GM18505 (cell line): ENCODE data around the gene CNTNAP2.
"Not testable (repeated sequence)": the region's sequence is repeated elsewhere in the genome, so short reads cannot be mapped to it uniquely, and the experiment has no call there.

Experiments used
- ATAC-seq: cut with Tn5 transposase; IDR thresholded peaks from one replicate; pipeline ENCODE4 v1.9.1; 2021; ENCODE audit not compliant: unreplicated experiment
- POLR2A ChIP-seq: IDR thresholded peaks from 4 replicates; pipeline ENCODE4 v1.6.1; 2011; ENCODE audit warnings: borderline replicate concordance; ENCODE audit not compliant: insufficient read depth, insufficient read length; ENCODE audit errors: extremely low read depth

Gene CNTNAP2

GRCh38 chr7:146123715-146124114 is 7.1 kb downstream of the CNTNAP2 start:
- ATAC-seq, result no peak
- TF ChIP-seq POLR2A, result no peak

GRCh38 chr7:146126767-146127509 is 10.3 kb downstream of the CNTNAP2 start:
- no peak for ATAC-seq
- TF ChIP-seq POLR2A, result no peak

- no peak for ATAC-seq
- no peak for TF ChIP-seq POLR2A
Observed at GRCh38 chr7:146129296-146129695, 12.7 kb downstream of the CNTNAP2 start.

DNA sequence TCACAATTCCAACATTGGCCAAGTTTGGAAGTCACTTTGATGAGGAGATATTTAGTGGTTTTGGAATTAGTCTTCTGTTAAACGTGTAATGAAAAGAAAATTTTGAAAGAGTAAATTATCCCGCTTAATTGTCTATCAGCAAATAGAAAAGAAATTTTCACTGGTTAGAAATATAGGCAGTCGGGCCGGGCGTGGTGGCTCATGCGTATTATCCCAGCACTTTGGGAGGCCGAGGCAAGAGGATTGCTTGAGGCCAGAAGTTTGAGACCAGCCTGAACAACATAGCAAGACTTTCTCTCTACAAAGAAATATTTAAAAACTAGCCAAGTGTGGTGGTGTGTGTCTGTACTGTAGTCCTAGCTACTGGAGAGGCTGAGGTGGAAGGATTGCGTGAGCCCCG is 13.4 kb downstream of the CNTNAP2 start:
- no peak for TF ChIP-seq POLR2A
- ATAC-seq, result no peak

GRCh38 chr7:146131701-146132100 is 15.1 kb downstream of the CNTNAP2 start:
- no peak for TF ChIP-seq POLR2A
- ATAC-seq, result no peak

DNA sequence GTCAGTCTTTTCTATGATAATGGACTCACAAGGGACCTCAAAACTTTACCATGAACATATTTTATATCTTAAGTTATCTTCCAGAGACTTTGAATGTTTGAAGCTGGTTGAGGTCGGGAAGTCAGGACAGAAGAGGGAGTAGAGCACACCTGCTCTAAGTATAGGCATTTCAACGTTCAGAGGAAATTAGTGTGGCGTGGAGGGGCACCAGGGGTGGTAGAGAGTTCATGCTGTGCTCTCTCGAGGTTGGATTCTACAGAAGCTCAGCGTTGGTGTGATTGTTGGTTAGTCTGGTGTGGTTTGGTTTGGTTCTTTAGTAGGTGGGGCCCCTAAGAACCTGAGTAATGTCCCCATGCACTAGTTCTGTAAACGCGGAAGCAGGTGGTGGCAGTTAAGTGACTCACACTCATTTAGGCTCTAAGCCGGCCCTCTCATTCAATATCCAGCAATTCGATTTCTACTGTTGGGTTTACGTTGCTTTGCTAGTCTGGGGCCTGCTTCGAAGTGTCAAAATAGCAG is 19.8 kb downstream of the CNTNAP2 start:
- no peak for TF ChIP-seq POLR2A

DNA sequence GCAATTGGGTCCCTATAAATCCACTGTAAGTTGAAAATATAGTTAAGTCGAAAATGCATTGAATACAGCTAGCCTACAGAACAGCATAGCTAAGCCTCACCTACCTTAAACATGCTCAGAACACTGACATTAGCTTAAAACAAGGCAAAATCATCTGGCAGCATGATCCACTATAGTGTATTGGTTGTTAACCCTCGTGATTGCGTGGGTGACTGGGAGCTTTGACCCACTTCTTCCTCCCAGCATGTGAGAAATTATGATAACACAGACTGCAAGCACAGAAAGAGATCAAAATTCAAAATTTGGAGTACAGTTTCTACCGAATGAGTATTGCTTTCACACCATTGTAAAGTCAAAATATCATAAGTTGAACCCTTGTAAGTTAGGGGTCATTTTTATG is 22.3 kb downstream of the CNTNAP2 start:
- TF ChIP-seq POLR2A, result no peak
- ATAC-seq, result no peak

More for the DNA sequence above, 19.8 kb downstream of the CNTNAP2 start:
- ATAC-seq, result no peak

- no peak for ATAC-seq
- no peak for TF ChIP-seq POLR2A
Observed at GRCh38 chr7:146146831-146147486, 30.4 kb downstream of the CNTNAP2 start.

DNA sequence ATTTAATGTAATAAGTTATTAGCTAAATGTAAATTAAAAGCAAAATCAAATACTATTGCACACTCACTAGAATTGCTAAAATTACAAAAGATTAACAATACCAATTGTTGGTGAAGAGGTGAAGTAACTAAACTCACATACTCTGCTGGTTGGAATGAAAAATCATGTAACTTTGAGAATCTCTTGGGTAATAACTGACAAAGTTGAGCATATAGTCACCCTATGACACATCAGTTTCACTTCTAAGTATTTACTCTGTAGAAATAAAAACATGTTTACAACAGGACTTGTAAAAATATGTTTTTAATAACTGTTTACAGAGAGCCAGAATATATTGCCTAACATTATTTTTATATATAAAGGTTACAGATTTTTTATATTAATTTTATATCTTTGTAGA is 33.6 kb downstream of the CNTNAP2 start:
- no peak for ATAC-seq

GRCh38 chr7:146172112-146172511 is 55.5 kb downstream of the CNTNAP2 start:
- ATAC-seq, result no peak
- TF ChIP-seq POLR2A, result no peak

More for the DNA sequence above, 33.6 kb downstream of the CNTNAP2 start:
- no peak for TF ChIP-seq POLR2A

DNA sequence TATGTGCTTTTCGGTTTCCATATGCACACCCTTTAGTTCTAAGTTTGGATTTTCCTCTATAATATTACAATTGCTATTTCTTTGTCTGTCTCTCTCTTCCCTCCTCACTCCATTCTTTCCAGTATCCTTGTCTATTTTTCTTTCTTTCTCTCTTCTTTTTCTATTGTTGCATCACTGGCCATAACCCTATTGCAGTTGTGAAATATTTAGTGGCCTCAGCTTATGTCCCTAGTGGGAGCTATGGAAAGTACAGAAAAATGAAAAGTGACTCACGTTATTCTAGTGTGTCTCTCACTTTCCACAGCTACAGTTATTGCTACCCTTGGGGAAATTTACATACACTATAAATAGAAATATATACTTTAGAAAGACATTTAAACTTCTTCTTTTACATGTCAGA is 59.1 kb downstream of the CNTNAP2 start:
- ATAC-seq, result no peak
- TF ChIP-seq POLR2A, result no peak

DNA sequence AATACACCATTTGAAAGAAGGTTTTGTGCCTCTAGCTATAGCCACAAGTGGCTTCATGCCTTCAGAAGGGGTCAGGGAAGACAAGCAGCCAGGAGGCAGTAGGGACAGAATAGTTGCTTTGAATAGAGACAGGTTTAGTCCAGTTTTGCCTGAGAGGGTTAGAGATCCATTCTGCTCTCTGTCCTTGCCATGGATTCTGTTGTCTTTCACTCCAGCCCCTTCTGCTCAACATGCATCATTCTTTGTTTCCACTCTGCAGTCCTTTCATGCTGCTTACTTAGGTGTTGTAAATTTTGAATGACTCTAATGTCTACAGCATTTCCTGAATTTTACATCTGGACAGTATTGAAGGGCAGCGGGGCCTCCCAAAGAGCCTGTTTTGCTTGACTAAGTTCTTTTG is 60.3 kb downstream of the CNTNAP2 start:
- ATAC-seq, result no peak
- no peak for TF ChIP-seq POLR2A

DNA sequence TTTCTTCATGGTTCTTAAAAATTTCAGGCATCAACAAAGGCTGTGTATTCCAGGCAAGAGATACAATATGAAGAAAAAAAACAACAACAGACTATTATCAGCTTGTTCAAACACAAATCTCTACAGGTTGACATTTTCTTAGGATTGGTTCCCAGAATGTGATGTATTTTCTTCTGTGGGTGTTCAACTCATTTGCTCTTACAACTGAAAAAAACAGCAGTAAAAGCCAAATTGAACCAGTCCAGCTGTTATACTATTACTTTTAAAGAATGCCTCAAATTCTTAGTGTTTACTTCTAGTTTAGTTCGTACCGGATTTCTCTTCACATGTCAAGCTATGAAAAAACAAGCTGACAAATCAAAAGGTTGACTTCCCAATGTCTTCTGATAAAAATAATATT is 60.7 kb downstream of the CNTNAP2 start:
- no peak for TF ChIP-seq POLR2A
- no peak for ATAC-seq

GRCh38 chr7:146185844-146186243 is 69.2 kb downstream of the CNTNAP2 start:
- TF ChIP-seq POLR2A, result no peak
- ATAC-seq, result no peak

GRCh38 chr7:146191428-146191827 is 74.8 kb downstream of the CNTNAP2 start:
- ATAC-seq, result not testable (repeated sequence)

GRCh38 chr7:146201945-146202344 is 85.3 kb downstream of the CNTNAP2 start:
- no peak for TF ChIP-seq POLR2A
- no peak for ATAC-seq
